Epithelial cell of esophagus (primary cell): Measurements from ENCODE around the gene CAMK4.

ENCODE experiments used
- DNase-seq: peaks from one replicate; pipeline ENCODE4 v3.0.0; 2010; ENCODE audit warnings: low read depth
- H3K4me3 ChIP-seq: 2 replicates; pipeline ENCODE4 v1.5.1; 2011; ENCODE audit warnings: mild to moderate bottlenecking, low read length, control low read depth
- TF ChIP-seq, protein P1 (sequence below): IDR thresholded peaks from 2 replicates; pipeline ENCODE4 v1.5.1; 2011; ENCODE audit warnings: low read depth, mild to moderate bottlenecking, low read length, control low read depth, inconsistent platforms; ENCODE audit not compliant: insufficient read depth; ENCODE audit errors: missing control alignments

CAMK4 gene

DNA sequence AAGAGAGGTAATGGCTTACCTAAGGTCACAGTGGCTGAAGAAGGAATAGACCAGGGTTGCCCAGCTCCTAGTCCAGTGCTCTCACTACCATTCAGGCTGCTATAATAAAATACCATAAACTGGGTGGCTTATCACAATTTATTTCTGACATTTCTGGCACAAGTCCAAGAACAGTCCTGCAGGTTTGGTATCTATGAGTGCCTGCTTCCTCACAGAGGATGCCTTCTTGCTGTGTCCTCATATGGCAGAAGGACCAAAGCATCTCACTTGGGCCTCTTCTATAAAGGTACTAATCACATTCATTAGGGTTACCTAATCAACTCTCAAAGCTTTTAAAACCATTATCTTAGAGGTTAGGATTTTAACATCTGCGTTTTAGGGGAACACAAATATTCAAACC, 271.0 kb downstream of the CAMK4 start:
- DNase-seq: no peak
- TF ChIP-seq, protein P1, sequence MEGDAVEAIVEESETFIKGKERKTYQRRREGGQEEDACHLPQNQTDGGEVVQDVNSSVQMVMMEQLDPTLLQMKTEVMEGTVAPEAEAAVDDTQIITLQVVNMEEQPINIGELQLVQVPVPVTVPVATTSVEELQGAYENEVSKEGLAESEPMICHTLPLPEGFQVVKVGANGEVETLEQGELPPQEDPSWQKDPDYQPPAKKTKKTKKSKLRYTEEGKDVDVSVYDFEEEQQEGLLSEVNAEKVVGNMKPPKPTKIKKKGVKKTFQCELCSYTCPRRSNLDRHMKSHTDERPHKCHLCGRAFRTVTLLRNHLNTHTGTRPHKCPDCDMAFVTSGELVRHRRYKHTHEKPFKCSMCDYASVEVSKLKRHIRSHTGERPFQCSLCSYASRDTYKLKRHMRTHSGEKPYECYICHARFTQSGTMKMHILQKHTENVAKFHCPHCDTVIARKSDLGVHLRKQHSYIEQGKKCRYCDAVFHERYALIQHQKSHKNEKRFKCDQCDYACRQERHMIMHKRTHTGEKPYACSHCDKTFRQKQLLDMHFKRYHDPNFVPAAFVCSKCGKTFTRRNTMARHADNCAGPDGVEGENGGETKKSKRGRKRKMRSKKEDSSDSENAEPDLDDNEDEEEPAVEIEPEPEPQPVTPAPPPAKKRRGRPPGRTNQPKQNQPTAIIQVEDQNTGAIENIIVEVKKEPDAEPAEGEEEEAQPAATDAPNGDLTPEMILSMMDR: no peak
- H3K4me3 ChIP-seq: no peak overlapping the region

DNA sequence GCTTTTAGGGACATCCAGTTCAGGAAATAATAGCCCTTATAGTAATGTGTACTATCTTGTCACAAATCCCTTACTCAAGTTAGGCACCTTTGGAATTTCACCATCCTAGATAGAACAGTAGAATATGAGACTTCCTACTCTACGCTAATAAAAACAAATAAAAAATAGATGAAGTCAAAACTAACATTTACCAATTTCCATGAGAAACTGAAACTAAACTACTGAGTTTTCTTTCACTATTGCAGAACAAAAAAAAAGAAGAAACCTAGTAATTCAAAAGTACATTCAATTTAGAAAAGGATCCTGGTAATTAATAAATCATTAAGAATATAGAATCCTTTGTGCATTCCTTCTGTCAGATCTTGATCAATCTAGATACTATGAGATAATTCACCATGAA, 274.2 kb downstream of the CAMK4 start:
- no peak overlapping the region for H3K4me3 ChIP-seq
- no peak for DNase-seq
- TF ChIP-seq, protein P1: no peak

DNA sequence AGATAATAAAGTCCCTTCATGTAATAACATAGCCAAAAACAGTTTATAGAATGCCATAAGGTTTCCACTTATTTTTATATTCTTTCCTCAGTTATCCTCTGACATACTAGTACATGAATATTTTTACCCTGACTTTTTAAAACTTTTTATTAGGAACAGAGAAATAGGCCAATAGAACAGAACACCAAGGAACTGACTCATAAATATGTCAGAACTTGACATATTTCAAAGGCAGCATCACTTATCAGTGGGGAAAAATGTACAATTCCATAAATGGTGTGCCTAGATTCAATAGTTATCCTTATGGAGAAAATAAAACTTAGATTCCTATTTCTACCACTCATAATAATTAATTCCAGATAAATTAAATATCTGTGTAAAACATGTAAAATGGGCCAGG, 278.8 kb downstream of the CAMK4 start:
- DNase-seq: peak; percentile 16
- TF ChIP-seq, protein P1: no peak
- H3K4me3 ChIP-seq: no peak overlapping the region

DNA sequence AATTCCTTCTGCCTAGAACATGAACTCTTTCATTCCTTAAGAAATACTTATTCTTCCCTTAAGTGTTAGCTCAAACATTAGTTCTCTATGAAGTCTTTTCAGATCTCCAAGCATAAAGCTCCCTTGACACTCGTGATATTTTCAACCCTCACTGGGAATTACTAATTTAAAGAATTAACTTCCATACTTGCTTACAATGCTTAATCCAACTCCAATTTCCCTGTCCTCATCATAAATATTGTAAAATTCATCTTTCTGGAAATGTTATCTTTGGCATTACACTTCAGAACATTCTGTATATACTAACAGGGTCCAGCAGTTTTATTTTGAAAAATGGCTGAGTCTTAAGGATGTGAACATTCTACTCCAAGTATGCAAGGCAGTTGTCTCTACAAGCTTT, 280.9 kb downstream of the CAMK4 start:
- TF ChIP-seq, protein P1: no peak
- DNase-seq: no peak
- H3K4me3 ChIP-seq: no peak overlapping the region

DNA sequence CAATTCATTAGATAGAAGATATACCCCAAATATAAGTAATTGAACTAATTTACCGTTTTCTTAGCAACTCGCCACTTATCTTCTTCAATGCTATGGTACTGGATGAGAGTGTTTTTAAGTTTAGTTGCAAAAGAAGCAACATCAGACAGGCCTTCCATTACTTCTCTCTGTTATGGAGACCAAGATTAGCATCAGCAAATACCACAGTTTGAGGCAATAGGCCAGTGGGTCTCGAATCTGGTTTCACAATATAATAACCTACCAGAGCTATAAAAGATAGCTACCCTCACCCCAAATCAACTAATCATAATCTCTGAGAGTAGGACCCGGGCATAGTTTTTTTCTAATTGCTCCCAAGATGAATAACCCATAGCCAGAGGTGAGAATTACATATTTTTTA, 283.1 kb downstream of the CAMK4 start:
- TF ChIP-seq, protein P1: no peak
- H3K4me3 ChIP-seq: no peak overlapping the region
- DNase-seq: no peak

DNA sequence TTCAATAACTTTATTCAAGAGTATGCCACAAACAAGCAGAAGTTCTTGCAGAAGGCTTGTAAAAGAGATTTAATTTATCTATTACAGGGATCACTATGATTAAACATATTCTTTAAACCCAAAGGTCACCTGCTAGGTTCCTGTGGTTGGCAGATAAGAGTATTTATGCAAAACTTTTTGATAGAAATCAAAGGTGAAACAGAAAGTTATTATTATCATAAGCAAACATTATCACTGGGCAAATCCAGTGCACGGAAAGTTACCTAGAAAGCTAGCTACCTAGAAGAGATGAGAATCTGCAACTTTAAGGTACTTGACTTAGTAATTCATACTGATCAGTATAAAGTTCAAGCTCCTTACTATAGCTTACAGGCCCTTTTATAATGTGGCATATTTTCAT, 284.9 kb downstream of the CAMK4 start:
- TF ChIP-seq, protein P1: no peak
- no peak for DNase-seq
- no peak overlapping the region for H3K4me3 ChIP-seq

DNA sequence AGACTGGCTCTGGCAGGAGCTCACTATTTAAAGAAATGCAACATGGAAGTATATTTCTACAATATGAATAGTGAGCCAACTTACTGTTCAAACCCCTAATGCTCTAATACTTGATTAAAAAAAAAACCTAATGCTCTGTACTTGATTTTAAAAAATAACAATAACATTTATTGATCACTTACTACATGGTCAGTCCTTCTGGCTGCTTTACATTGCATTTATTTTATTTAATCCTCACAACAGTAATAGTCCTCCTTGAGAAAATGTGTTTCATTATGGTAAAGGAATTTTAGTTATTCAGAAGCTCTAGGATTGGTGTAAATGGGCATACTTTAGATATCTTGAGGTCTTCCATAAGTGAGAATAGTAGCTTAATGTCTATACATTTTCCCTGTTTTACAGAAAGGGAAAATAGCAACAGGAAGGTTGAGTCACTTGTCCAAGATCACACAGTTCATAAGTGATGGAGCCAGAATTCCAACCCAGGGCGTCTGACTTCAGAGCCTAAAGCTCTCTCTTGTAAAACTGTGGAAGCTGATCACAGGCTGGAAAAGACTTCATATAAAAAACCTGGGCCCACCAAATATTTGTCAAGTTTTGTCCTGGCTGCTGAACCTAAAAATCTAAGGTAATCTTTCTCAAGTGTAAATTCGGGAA, 287.1 kb downstream of the CAMK4 start:
- TF ChIP-seq, protein P1: no peak
- peak; percentile 56 for DNase-seq

More for the DNA sequence above, 287.1 kb downstream of the CAMK4 start:
- H3K4me3 ChIP-seq: peak overlapping the region; percentile 77
